CD4-positive, alpha-beta T cell treated with Interleukin-15 for 4 hours (primary cell): Measurements from ENCODE around the gene ST8SIA6.
A peak's percentile ranks its signal among the peaks of the same experiment; 100 is the strongest.
"Not testable (repeated sequence)": the region's sequence is repeated elsewhere in the genome, so short reads cannot be mapped to it uniquely, and the experiment has no call there.

Experiments used
- DNase-seq: peaks from one replicate; pipeline ENCODE4 v3.0.0-alpha.2; 2020; ENCODE audit warnings: low spot score

ST8SIA6 gene

DNA sequence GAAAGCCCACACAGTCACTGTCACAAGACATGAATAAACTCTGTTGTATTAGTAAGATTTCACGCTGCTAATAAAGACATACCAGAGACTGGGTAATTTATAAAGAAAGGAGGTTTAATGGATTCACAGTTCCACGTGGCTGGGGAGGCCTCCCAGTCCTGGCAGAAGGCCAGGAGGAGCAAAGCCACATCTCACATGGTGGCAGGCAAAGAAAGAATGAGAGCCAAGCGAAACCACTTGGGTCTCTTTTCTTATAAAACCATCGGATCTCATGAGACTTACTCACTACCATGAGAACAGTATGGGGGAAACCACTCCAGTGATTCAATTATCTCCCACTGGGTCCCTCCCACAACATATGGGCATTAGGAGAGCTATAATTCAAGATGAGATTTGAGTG is 110.2 kb downstream of the ST8SIA6 start:
- no peak for DNase-seq

DNA sequence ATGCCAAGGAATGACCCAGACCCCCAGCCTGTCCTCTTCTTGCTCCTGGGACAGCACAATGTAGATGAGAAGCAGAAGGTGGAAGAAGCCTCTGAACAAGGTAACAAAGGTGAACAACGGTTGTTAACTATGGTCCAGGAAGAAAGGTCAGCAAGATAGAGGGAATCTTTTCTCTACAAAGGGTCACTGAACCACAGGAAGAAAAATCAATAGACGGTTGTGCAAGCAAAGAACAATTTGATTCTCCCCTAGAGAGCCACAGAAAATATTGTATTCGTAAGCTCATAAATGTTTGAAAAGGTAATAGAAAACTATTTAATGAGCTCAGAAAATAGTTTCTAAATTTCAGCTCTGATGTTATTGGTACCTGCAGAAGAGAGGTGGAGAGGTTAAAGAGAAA is 111.3 kb downstream of the ST8SIA6 start:
- no peak for DNase-seq

DNA sequence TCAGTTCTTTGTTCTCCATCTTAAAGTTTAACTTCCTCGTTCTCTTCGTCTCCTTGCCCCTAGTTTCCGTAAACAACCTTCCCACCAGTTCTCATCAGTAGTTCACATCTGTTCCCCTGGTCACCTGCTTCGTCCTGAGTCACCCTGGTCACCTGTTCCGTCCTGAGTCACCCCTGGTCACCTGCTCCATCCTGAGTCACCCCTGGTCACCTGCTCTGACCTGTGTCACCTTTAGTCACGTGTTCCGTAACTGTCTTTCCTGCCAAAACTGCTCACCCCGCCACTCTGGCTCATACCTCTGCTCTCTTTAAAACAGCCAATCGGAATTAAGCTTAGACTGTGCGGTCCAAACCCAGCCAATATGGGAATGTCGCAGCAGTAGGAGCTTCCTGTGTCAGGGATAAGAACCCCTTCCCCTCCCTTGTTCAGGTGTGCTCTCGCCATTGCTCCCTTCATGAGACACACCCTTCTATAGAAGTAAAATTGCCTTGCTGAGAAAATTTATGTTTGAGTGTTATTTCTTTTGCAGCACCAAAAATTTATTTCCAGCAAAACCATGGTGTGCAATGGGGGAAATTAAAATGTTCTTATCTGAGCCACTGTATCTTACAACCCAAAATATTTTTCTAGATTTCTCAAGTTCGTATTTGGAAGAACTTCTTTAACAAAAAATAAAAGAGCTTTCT is 114.1 kb downstream of the ST8SIA6 start:
- no peak for DNase-seq

DNA sequence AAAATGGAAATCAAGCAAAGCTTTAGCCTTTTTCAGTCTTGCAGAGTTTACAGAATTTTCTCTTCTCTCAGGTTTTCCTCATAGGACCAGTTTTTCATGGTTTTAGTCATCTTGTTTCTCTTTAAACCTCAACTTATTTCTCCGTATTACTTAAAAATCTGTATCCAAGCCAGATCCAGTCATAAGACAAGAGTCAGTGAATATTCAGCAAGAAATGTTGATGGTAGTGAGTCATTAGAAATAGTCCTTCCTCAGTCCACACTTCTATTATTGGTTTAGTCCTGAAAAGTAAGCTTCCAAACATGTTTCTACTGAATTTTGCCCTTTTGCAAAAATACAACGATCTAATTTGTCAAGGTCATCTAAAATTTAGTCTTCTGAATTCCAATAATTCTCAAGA is 119.3 kb downstream of the ST8SIA6 start:
- DNase-seq = no peak

DNA sequence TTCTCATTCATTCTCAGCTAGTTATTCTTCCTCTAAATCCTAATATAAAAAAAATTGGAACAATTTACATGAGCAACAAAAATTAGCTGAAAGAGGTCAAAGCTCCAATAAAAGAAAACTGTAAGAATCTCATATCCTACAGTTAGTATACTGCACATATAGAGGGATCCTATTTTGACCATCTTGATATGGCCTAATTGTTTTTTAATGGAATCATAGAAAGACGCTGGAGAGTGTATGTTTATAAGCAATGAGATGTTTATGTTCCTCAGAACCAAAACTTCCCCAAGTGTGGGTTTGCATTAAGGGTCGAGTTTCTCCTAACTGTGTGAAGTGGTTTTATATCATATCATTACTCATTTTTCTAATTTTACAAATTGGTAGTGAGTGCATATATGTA is 123.9 kb downstream of the ST8SIA6 start:
- no peak for DNase-seq

DNA sequence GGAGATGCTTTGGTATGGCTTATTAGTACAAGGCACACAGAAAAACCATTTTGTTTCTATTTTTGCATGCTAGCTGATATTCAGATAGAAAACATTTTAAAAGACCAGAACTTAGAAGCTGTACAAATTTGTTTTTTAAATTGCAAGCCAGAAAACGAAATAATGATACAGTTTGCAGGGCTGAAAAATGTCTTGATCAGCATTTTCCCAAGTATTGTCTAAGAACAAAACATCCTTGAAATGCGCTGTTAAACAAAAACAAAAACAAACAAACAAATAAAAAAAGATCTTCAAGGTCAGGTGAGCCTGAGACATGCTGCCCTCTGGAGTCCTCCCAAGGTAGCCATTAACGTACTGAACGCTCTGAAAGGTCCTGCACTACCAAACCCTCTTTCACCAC is 128.0 kb downstream of the ST8SIA6 start:
- DNase-seq = no peak

DNA sequence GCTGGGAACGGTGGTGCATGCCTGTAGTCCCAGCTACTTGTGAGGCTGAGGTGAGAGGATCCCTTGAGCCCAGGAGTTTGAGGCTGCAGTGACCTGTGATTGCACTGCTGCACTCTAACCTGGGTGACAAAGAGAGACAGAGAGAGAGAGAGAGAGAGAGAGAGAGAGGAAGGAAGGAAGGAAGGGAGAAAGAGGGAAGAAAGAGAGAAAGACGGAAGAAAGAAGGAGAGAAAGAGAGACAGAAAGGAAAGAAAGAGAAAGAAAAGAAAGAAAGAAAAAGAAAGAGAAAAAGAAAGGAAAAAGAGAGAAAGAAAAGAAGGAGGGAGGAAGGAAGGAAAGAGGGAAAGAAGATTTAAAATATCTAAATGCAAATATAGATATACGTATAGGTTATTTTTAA is 132.4 kb downstream of the ST8SIA6 start:
- not testable (repeated sequence) for DNase-seq

DNA sequence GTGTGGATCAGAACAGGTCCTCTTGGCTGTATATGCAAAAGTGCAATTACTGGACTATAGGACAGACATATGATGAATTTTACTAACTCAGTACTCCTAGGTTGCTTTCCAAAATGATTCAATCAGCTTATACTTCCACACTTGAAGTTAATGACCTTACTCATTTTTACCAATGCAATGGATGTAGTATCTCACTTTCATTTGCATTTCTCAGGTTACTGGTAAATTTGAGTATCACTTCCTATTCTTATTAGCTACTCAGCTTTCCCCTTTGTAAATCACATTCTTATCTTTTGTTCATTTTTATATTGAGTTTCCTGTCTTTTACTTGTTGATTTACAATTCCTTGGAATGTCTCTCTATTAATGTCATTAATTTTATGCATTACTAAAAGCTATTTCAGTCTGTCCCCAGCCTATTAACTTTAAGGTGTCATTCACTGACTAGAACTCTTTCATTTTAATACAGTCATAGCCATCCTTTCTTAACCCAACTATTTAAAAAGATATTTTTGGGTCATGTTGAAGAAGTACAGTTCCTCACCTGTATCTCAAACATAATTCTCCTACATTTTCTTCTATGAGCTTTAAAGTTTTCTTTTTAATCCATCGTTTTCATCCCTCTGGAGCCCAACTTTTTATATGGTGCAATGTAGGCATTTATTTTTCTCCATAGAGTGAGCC is 137.8 kb downstream of the ST8SIA6 start:
- no peak for DNase-seq

DNA sequence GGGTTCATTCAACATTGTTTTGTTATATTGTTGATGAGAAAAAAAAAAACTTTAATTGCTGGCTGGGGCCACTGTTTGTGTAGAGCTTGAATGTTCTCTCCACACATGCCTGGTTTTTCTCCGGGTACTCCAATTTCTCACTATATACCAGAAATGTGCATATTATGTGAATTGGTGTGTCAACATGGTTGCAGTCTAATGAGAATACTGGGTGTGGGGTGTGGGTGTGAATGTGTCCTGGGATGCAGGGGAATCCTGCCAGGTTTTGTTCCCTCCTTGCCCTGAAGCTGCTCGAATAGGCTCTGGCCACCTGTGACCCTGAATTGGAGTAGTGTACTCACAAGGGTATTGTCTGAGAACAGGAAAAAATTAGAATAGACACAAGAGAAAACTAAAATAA is 145.0 kb downstream of the ST8SIA6 start:
- no peak for DNase-seq

DNA sequence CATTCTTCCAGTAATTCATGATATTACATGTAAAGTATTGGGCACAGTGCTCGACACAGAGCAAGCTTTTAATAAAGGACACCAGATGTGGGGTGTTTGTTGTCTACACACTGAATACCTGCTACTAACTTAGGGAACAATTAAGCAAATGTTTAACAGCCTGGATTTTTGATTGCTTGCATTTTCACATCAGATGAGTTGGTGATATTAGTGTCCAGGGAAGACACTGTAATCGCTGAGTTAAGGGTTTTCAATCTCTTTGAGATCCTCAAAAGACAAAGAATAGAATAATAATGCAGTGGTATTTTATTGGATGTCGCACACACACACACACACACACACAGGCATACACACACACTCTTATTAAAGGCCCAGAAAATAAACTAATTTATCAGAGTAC is 147.3 kb downstream of the ST8SIA6 start:
- no peak for DNase-seq

DNA sequence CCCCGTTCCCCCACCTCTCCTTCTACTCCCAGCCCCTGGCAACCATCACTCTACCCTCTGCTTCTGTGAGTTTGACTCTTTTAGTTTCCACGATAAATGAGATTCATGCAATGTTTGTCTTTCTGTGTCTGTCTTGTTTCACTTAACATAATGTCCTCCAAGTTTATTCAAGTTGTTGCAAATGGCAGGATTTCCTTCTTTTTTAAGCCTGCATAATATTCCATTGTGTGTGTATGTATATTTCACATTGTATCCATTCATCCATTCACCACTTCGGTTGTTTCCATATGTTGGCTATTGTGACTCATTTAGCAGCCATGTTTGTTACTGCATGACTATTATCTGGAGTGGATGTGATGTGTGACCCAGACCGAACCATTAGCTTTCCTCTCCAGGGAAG is 162.0 kb downstream of the ST8SIA6 start:
- no peak for DNase-seq

DNA sequence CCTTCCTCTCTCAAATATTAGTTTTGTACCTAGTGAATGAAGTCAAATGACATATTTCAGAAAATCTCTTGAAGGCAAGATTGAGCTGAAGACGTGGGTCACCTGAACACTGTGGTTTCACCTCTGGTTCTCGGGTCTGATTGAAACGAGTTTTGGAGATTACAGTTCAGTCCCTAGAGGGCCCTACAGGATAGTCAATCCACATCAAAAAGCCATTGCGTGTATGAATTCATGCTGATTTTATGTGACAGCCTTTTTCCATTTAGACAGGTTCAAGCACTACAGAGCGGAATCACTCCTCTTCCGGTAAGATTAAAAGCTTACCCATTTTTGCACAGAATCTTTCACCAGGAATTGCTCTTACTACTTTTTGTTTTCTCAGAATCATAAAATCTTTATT is 164.2 kb downstream of the ST8SIA6 start:
- peak; percentile 4 for DNase-seq

DNA sequence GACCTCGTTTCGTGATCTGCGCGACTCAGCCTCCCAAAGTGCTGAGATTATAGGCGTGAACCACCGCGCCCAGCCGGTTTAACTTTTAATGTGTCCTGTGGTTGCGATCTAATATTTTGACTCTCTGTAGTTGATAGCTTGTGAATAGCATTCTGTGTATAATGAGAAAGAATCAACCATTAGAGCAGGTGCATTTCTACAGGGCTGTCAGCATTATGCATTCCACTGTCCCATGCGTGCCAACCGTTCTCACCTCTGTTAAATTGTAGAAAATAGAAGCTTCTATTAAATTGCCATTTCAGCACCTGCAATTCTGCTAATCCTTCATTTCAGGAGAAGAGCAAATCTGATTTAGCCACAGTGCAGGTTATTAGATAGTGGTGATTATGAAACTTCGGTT is 164.6 kb downstream of the ST8SIA6 start:
- no peak for DNase-seq

DNA sequence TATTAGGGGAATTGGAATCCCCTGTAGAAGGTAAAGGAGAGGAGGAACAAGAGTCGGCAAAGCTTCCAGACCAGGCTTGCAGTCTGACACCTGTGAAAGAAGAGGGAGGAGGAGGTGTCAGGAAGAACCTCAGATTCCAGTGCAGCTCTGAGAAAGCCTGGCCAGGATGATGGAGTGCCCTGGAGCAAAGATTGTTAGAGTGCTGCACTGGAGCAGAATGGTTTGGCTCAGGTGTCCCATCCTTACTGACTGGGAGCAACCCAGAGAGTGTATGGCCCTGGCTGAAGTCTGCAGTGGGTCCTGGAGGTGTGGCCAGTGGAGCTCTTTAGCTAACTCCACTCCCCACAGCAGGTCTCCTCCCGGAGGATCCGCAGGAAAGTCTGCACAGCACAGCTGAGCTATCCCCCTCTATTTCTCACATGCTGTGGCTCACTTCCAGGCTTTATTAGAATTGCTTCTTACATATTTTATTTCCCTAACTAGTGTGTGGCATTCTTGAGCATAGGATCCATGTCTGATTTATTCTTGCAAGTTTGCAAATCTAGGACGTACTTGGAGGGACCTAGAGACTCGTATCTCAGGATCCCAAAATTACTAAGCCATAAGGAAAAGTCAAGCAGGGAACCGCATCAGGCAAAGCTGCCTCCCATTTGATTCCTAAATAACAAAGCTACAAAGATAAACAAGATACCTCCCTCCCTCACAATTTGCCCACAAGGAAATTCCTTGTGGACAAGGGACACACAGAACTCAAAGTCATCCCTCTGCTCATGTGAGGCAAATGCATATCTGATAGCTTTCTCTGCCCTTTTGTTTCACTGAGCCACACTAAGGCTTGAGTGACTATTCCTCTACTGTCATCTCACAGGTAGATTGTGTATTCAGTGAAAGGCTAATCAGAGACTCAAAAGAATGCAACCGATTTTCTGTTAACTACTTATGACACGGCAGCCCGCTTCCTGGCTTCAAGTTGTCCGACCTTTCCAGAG is 167.5 kb downstream of the ST8SIA6 start:
- no peak for DNase-seq

DNA sequence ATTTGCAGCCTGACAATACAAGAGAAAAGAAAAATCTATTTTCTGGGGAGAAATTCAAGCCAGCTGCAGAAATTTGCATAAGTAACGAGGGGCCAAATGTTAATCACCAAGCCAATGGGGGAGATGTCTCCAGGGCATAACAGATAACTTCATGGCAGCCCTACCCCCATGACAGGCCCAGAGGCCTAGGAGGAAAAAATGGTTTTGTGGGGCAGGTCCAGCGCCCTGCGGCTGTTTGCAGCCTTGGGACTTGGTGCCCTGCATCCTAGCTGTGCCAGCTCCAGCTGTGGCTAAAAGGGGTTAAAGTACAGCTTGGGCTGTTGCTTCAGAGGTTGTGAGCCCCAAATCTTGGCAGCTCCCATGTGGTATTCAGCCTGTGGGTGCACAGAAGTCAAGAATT is 172.1 kb downstream of the ST8SIA6 start:
- DNase-seq = no peak

DNA sequence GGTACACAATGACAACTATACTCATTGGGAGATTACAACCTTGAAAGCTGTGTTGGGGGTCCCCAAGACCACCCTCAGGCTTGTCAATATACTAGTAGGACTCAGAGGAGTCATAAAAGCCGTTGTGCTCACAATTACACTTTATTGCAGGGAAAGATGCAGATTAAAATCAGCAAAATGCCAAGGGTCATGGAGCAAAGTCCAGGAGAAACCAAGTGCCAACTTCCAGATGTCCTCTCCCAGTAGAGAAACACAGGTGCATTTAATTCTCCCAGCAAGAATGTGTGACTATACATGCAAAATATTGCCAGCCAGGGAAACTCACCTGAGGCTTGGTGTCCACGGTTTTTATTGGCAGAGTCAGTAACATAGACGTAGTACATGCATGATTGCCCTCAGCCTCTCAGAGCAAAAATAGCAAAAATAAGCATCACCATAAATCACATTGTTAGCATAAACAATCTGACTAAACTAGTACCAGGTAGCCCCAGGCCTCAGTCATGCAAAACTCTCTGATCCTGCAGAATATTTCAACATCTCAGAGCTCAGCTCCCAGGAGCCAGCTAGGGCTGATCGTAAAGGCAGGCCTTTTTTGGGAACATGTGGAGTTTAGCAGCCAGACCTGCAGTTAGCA is 175.7 kb downstream of the ST8SIA6 start:
- no peak for DNase-seq

DNA sequence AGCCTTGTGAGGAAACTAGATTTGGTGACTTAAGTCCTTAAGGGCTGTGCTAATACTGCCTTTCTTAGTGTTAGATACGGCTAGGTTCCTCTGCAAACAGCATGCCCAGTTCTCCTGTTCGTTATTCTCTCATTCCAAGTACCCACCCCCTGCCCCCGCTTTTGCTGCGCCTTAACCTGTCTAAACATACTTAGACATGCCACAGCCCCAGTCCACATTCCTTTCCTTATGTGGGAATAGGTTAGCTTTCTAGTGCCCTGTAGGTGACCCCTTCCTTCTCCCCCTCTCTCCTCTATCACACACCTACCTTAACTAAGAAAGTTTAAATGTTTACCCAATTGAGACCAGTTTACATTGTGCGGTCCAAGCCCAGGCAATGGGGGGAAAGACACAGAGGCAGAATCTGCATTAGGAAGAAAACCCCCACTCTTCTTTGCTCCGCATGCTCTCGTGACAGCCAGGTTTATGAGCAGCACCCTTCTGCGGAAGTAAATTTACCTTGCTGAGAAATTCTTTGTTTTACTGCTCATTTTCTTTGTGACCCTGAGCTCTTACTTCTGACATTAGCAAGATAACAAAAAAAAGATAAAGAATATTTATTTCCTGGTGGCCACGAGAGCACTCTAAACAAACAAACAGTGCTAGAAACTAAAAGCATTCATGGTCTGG is 177.5 kb downstream of the ST8SIA6 start:
- no peak for DNase-seq

DNA sequence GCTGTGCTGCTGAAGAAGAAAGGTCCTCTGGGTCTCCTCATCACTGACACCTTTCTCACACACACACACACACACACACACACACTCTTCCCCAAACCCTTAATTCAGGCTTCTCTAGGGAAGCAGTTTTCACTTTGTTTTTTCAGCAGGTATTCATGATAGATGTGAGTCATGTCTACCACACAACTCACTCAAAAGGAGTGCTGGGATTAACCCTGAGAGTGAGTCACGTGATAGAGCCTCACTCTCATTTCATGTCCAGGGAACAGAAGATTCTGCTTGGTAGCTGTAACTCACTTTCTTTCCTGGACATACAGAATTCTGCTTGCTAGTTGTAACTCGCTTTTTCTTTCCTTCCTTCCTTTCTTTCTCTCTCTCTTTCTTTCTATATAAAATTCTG is 181.0 kb downstream of the ST8SIA6 start:
- no peak for DNase-seq

DNA sequence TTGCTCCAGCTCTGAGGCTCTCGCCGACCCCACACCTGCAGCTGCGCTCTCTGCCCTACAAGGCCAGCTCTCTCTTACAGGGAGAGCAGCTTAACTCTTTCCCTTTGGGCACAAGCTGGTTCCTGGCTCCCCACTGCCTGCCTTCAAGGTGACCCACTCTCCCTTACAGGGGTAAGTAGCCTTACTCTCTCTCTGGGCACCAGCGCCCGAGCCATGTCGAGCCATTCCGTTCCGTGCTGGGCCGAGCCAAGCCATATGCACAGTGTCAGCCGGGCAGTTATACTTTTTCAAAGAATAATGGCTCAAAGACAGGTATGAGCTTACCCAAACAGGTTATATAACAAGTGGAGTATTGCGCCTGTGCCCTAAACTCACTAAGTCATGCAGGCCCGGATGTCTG is 181.7 kb downstream of the ST8SIA6 start:
- no peak for DNase-seq
